Inflammatory macrophage (primary cell): ENCODE results near the gene RAD51AP1.

Experiments
- DNase-seq, 2 donors: peaks; one replicate each; pipeline ENCODE4 v3.0.0-alpha.2; 2020 to 2022

The RAD51AP1 gene

GRCh38 chr12:4552191-4552590 lies 13.5 kb downstream of the RAD51AP1 start:
- DNase-seq, result no peak

GRCh38 chr12:4553943-4554342 lies 15.3 kb downstream of the RAD51AP1 start:
- DNase-seq, result no peak

GRCh38 chr12:4555804-4556203 lies 17.1 kb downstream of the RAD51AP1 start:
- DNase-seq, result peak; percentile 92 to 96

GRCh38 chr12:4556735-4557530 lies 18.2 kb downstream of the RAD51AP1 start:
- DNase-seq, result peak; percentile 89 to 90

GRCh38 chr12:4557586-4557985 lies 18.9 kb downstream of the RAD51AP1 start:
- peak; percentile 68 to 82 for DNase-seq

- peak in 1 of 2 donors; percentile 57 for DNase-seq
Measured at GRCh38 chr12:4558171-4558570, 19.5 kb downstream of the RAD51AP1 start.

- DNase-seq, result peak; percentile 78 to 84
Measured at GRCh38 chr12:4562034-4562657, 23.5 kb downstream of the RAD51AP1 start, which contains the start of gene DYRK4. DYRK4 (plus strand) TSS chr12:4562208; CDS start chr12:4562246, 38 bp downstream.

- DNase-seq, result peak in 1 of 2 donors; percentile 32
Measured at GRCh38 chr12:4563336-4563735, 24.6 kb downstream of the RAD51AP1 start.

- DNase-seq, result peak; percentile 55 to 59
Measured at GRCh38 chr12:4564818-4565217, 26.1 kb downstream of the RAD51AP1 start.

- DNase-seq, result peak in 1 of 2 donors; percentile 29
Measured at GRCh38 chr12:4566474-4566873, 27.8 kb downstream of the RAD51AP1 start.

GRCh38 chr12:4567073-4567881 lies 28.6 kb downstream of the RAD51AP1 start:
- peak; percentile 90 to 98 for DNase-seq

- peak; percentile 38 to 48 for DNase-seq
Measured at GRCh38 chr12:4569261-4569660, 30.6 kb downstream of the RAD51AP1 start.

- DNase-seq, result no peak
Measured at GRCh38 chr12:4572680-4573079, 34.0 kb downstream of the RAD51AP1 start.

- DNase-seq, result peak; percentile 70 to 80
Measured at GRCh38 chr12:4579305-4580102, 40.8 kb downstream of the RAD51AP1 start.

GRCh38 chr12:4580281-4580688 lies 41.6 kb downstream of the RAD51AP1 start:
- DNase-seq, result no peak

- DNase-seq, result no peak
Measured at GRCh38 chr12:4584281-4584680, 45.6 kb downstream of the RAD51AP1 start.

- DNase-seq, result no peak
Measured at GRCh38 chr12:4584896-4585295, 46.2 kb downstream of the RAD51AP1 start.

- no peak for DNase-seq
Measured at GRCh38 chr12:4586500-4586899, 47.8 kb downstream of the RAD51AP1 start.

- DNase-seq, result no peak
Measured at GRCh38 chr12:4587108-4587507, 48.4 kb downstream of the RAD51AP1 start.

GRCh38 chr12:4588916-4589315 lies 50.2 kb downstream of the RAD51AP1 start:
- DNase-seq, result no peak

- peak in 1 of 2 donors; percentile 13 for DNase-seq
Measured at GRCh38 chr12:4589941-4590340, 51.3 kb downstream of the RAD51AP1 start.

- no peak for DNase-seq
Measured at GRCh38 chr12:4591180-4591687, 52.5 kb downstream of the RAD51AP1 start.
